B cell (primary cell): ENCODE measurements around the gene PRPF40A. TPM values are rescaled to one million over a fixed set of nuclear protein-coding genes. Genes with fewer than 3 reads are reported as not detected.

ENCODE experiments used
- ATAC-seq: fragments of 200-7000 bp; cut with Tn5 transposase; one replicate; pipeline ENCODE4 v1.10.0; 2021; ENCODE audit warnings: low read depth, mild to moderate bottlenecking, moderate number of reproducible peaks, moderate library complexity
- CTCF ChIA-PET: fragments of 350-600 bp; sonication (Branson Sonifier 250); formaldehyde crosslinking; loops from one replicate; lab custom pipeline; 2021; ENCODE audit warnings: antibody characterized with exemption, inconsistent platforms; lab: Charles Lee
- POLR2A ChIA-PET: fragments of 350-600 bp; sonication (Branson Sonifier 250); formaldehyde crosslinking; loops from one replicate; lab custom pipeline; 2021; ENCODE audit warnings: antibody characterized with exemption; lab: Charles Lee
- DNase-seq: peaks from one replicate; pipeline ENCODE4 v3.0.0; 2013
- H2AFZ ChIP-seq: 2 replicates; pipeline ENCODE4 v1.6.1; 2012; ENCODE audit warnings: mild to moderate bottlenecking, low read depth, low read length; ENCODE audit not compliant: insufficient read depth, poor library complexity, severe bottlenecking
- H3K27ac ChIP-seq, 2 donors: 1 replicate in 1 of 2; 2 replicates in 1 of 2; pipeline ENCODE4 v1.5.1; 2012 to 2013; ENCODE audit warnings: low read length in 2 of 2, mild to moderate bottlenecking in 2 of 2, moderate library complexity in 1 of 2
- H3K27me3 ChIP-seq, 4 experiments: fragments of 200-600 bp in 1 of 4; sonication (generic) in 1 of 4; replicated peaks in 1 of 4; 1 replicate in 2 of 4; 2 replicates in 2 of 4; pipeline versions ENCODE4 v1.6.1 to v1.7.0; 2013 to 2016; ENCODE audit warnings: low read length in 3 of 4, mild to moderate bottlenecking in 2 of 4, mixed read lengths in 1 of 4, moderate library complexity in 1 of 4; ENCODE audit not compliant: insufficient read depth in 4 of 4, control insufficient read depth in 3 of 4; ENCODE audit errors: control extremely low read depth in 1 of 4
- H3K36me3 ChIP-seq, 2 experiments: replicated peaks in 1 of 2; 1 replicate in 1 of 2; 2 replicates in 1 of 2; pipeline versions ENCODE4 v1.6.1 to v1.7.1; 2013; ENCODE audit warnings: low read length in 1 of 2; ENCODE audit not compliant: insufficient read depth in 2 of 2, control insufficient read depth in 1 of 2; ENCODE audit errors: control extremely low read depth in 1 of 2, extremely low read depth in 1 of 2
- H3K4me1 ChIP-seq, 2 donors: fragments of 200-600 bp in 1 of 2; sonication (generic) in 1 of 2; 1 replicate in 1 of 2; 2 replicates in 1 of 2; pipeline versions ENCODE4 v1.5.1 to v1.6.1; 2013 to 2017; ENCODE audit warnings: low read length in 2 of 2; ENCODE audit not compliant: control insufficient read depth in 2 of 2, insufficient read depth in 2 of 2
- H3K4me2 ChIP-seq: replicated peaks from 2 replicates; pipeline ENCODE3; 2012; ENCODE audit warnings: mild to moderate bottlenecking, low read depth, low read length; ENCODE audit not compliant: poor library complexity, severe bottlenecking
- H3K4me3 ChIP-seq, 5 experiments: fragments of 200-600 bp in 1 of 5; sonication (generic) in 1 of 5; 1 replicate in 3 of 5; 2 replicates in 2 of 5; pipeline versions ENCODE4 v1.5.1 to v1.7.0; 2011 to 2016; ENCODE audit warnings: low read length in 4 of 5, mild to moderate bottlenecking in 4 of 5, low read depth in 2 of 5, control low read depth in 1 of 5, moderate library complexity in 1 of 5; ENCODE audit not compliant: insufficient read depth in 1 of 5; ENCODE audit errors: control extremely low read depth in 1 of 5, extremely low read depth in 1 of 5
- H3K79me2 ChIP-seq: fragments of 200-600 bp; sonication (generic); one replicate; pipeline ENCODE4 v1.6.0; 2016; ENCODE audit warnings: low read length; ENCODE audit not compliant: control insufficient read depth, insufficient read depth
- H3K9ac ChIP-seq: fragments of 200-600 bp; sonication (generic); 2 replicates; pipeline ENCODE4 v1.6.1; 2017; ENCODE audit warnings: mild to moderate bottlenecking, low read length, moderate library complexity
- H3K9me3 ChIP-seq, 3 donors: one replicate each; pipeline versions ENCODE4 v1.6.1 to v1.7.1; 2013; ENCODE audit warnings: low read length in 2 of 3; ENCODE audit not compliant: control insufficient read depth in 2 of 3, insufficient read depth in 1 of 3; ENCODE audit errors: control extremely low read depth in 1 of 3
- H4K20me1 ChIP-seq: 2 replicates; pipeline ENCODE4 v1.6.0; 2012; ENCODE audit warnings: mild to moderate bottlenecking, low read length; ENCODE audit not compliant: insufficient read depth, control insufficient read depth, poor library complexity, severe bottlenecking
- H3K27ac Mint-ChIP-seq: one replicate; pipeline ENCODE4 v1.8.0; 2021; ENCODE audit warnings: mixed read lengths
- H3K27me3 Mint-ChIP-seq: one replicate; pipeline ENCODE4 v1.8.0; 2021; ENCODE audit warnings: mixed read lengths
- H3K4me1 Mint-ChIP-seq: one replicate; pipeline ENCODE4 v1.8.0; 2021; ENCODE audit warnings: mixed read lengths
- H3K4me3 Mint-ChIP-seq: one replicate; pipeline ENCODE4 v1.8.0; 2021; ENCODE audit warnings: mixed read lengths
- H3K9me3 Mint-ChIP-seq: one replicate; pipeline ENCODE4 v1.8.0; 2022; ENCODE audit warnings: mixed read lengths; ENCODE audit not compliant: insufficient read depth
- EZH2 ChIP-seq: IDR thresholded peaks from 2 replicates; pipeline ENCODE4 v1.6.1; 2012; ENCODE audit warnings: borderline replicate concordance, low read depth, mild to moderate bottlenecking, moderate library complexity, low read length; ENCODE audit not compliant: insufficient read depth, poor library complexity, severe bottlenecking
- WGBS: methylation state at CpG from one replicate; pipeline ENCODE4 v1.1.5; 2013; ENCODE audit warnings: missing lambda C conversion rate; ENCODE audit not compliant: insufficient coverage; 5-methylcytosine and 5-hydroxymethylcytosine counted together
- intact Hi-C: fragments of 100-400 bp; cut with micrococcal nuclease; formaldehyde crosslinking; loops from one replicate; pipeline ENCODE4 v1.10.0; 2022
- polyA plus RNA-seq: library from polyadenylated mRNA; depleted of rRNA; stranded (reverse); fragments of >200 nt; gene quantifications from 2 replicates; pipeline ENCODE4 v1.2.3, GENCODE V29; 2012
- total RNA-seq, 2 donors: library from RNA; stranded (reverse); fragments of 120-200 nt in 1 of 2; gene quantifications; 1 replicate in 1 of 2; 2 replicates in 1 of 2; pipeline versions ENCODE4 v1.2.3 to v1.2.4, GENCODE V29; 2013 to 2022
- TF ChIP-seq, protein P1 (sequence below): fragments of 200-600 bp; IDR thresholded peaks from one replicate; pipeline ENCODE4 v1.8.0; 2022; ENCODE audit warnings: antibody characterized with exemption, mild to moderate bottlenecking

The PRPF40A gene
- total and polyA plus RNA-seq, 2 donors (not counting 1 experiment from before 2014, with no cell fraction given) = 40.4 to 115 TPM

DNA sequence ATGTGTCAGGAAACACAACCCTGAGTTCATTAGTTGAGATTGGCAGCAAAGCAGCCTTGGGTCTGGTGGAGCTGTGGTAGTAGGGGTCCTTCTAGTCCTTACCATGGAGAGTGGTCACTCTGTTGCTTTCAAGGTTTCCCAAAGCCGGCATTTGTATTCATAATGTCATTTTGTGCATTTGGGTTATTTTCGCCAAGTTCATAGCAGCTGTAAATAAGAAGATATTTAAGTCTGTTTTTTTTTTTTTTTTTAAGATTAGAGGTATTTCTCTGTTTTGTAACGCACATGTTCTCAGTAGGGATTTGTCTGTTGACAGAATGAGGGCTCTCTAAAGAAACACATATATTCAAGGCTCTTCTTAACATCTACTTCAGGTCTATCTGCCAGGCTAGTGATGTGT, 114.1 kb downstream of the PRPF40A start:
- no peaks in the 10 kb centered on the region for H3K27me3 Mint-ChIP-seq
- Histone ChIP-seq H2AFZ (no peak overlapping the region), H3K27me3 (no peaks in the 10 kb centered on the region), H3K4me1 (no peaks in the 10 kb centered on the region), H3K9me3 (no peaks in the 10 kb centered on the region), H4K20me1 (no peaks in the 10 kb centered on the region), H3K9ac (no peak overlapping the region), H3K27ac (no peak overlapping the region), H3K36me3 (no peaks in the 10 kb centered on the region), H3K4me3 (no peak overlapping the region), H3K79me2 (no peaks in the 10 kb centered on the region), H3K4me2 (no peak overlapping the region)
- POLR2A ChIA-PET = no interaction called here
- H3K4me3 Mint-ChIP-seq = no peak overlapping the region
- DNase-seq (no peak), ATAC-seq (no peak)
- H3K9me3 Mint-ChIP-seq = no peaks in the 10 kb centered on the region
- intact Hi-C loops = no loop called here
- 100% methylated on average over 1 of the region's 3 CpGs for WGBS
- CTCF ChIA-PET = no interaction called here
- no peaks in the 10 kb centered on the region for H3K4me1 Mint-ChIP-seq
- H3K27ac Mint-ChIP-seq = no peak overlapping the region
- no peak for TF ChIP-seq EZH2
- TF ChIP-seq, protein P1, sequence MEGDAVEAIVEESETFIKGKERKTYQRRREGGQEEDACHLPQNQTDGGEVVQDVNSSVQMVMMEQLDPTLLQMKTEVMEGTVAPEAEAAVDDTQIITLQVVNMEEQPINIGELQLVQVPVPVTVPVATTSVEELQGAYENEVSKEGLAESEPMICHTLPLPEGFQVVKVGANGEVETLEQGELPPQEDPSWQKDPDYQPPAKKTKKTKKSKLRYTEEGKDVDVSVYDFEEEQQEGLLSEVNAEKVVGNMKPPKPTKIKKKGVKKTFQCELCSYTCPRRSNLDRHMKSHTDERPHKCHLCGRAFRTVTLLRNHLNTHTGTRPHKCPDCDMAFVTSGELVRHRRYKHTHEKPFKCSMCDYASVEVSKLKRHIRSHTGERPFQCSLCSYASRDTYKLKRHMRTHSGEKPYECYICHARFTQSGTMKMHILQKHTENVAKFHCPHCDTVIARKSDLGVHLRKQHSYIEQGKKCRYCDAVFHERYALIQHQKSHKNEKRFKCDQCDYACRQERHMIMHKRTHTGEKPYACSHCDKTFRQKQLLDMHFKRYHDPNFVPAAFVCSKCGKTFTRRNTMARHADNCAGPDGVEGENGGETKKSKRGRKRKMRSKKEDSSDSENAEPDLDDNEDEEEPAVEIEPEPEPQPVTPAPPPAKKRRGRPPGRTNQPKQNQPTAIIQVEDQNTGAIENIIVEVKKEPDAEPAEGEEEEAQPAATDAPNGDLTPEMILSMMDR = no peak

DNA sequence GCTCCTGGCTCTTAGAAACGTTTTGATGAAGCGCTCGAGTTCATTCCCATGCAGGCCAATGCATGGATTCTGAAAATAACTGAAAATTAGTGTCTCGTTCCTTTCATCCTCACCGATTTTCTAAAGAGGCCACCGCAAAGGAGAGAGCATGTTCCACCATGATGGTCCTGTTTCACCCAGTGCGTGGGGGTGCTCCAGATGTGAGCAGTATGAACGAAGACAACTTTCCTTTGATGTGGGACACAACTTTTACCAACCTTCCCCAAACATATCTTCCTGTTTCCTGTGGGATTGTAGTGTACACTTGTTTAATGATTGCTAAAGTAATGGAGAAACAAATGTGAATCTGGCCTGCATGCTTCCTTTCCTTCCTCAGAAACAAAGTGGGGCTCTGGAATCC, 114.5 kb downstream of the PRPF40A start:
- no peak overlapping the region for H3K4me3 Mint-ChIP-seq
- H3K27me3 ChIP-seq = no peaks in the 10 kb centered on the region
- ChIA-PET CTCF (no interaction called here), POLR2A (no interaction called here)
- no peak overlapping the region for H2AFZ ChIP-seq
- DNase-seq (no peak), ATAC-seq (no peak)
- TF ChIP-seq, protein P1 = no peak
- TF ChIP-seq EZH2 = no peak
- H3K9me3 ChIP-seq = no peaks in the 10 kb centered on the region
- intact Hi-C loops = no loop called here
- H3K9ac ChIP-seq = no peak overlapping the region
- H3K9me3 Mint-ChIP-seq = no peaks in the 10 kb centered on the region
- no peaks in the 10 kb centered on the region for H3K4me1 Mint-ChIP-seq
- no peaks in the 10 kb centered on the region for H3K4me1 ChIP-seq
- H3K4me2 ChIP-seq = no peak overlapping the region
- H4K20me1 ChIP-seq = no peaks in the 10 kb centered on the region
- no peaks in the 10 kb centered on the region for H3K79me2 ChIP-seq
- no peak overlapping the region for H3K27ac ChIP-seq
- no peaks in the 10 kb centered on the region for H3K27me3 Mint-ChIP-seq
- H3K27ac Mint-ChIP-seq = no peak overlapping the region
- H3K4me3 ChIP-seq = no peak overlapping the region
- 98% methylated on average over 6 of the region's 8 CpGs for WGBS
- H3K36me3 ChIP-seq = no peaks in the 10 kb centered on the region

Other genes starting within 250 kb of the PRPF40A start
- gene ARL6IP6, start 1.2 kb upstream of the PRPF40A start, total RNA-seq = 18.7 and 20.4 TPM in 2 replicates
- gene ARL6IP6, start 1.2 kb upstream of the PRPF40A start, polyA plus RNA-seq = 17.8 and 17.9 TPM in 2 replicates